SH-SY5Y (cell line): Measurements from ENCODE around the gene KIAA0930.

ENCODE experiments used
- GATA2 ChIP-seq: IDR thresholded peaks from 2 replicates; pipeline ENCODE4 v1.6.1; 2011; ENCODE audit warnings: mild to moderate bottlenecking, low read depth, low read length
- GATA3 ChIP-seq: IDR thresholded peaks from 2 replicates; pipeline ENCODE4 v1.6.1; 2011; ENCODE audit warnings: low read depth, mild to moderate bottlenecking, low read length, moderate library complexity

DNA sequence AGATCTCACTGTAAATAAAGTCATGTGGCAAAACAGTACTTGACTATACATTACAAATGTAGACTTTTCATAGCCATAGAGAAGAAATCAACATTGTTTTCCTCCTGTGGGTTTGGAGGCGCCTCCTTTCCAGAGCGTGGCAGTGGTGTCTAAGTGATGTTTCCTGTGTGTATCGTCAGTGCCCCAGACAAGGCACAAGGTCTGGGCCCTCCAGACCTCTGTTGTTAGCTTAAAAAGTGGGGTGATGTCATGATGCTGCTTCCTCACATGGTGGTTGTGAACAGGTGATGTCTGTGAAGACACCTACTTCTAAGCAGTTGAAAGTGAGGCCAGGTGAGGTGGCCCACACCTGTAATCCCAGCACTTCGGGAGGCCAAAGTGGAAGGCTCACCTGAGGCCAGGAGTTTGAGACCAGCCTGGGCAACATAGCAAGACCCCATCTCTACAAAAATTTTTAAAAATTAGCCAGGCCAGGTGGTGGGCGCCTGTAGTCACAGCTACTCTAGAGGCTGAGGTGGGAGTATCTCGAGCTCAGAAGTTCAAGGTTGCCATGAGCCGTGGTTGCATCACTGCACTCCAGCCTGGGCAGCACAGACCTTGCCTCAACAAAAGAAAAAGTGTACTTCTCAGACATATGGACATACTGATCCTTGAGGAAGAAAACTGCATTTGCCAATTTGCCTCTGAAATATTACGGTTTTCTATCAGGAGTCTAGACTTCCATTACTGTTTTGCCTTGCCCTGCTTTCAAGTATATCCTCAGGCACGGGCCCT is 61.2 kb downstream of the KIAA0930 start:
- TF ChIP-seq GATA3 (no peak), GATA2 (no peak)
